Mesenchymal stem cell (in vitro differentiated cells and primary cell): ENCODE measurements around the gene PLEKHO2.

Source experiments
- DNase-seq: peaks from one replicate; pipeline ENCODE4 v3.0.0-alpha.2; 2013
- H2AFZ ChIP-seq: one replicate; pipeline ENCODE4 v1.6.1; 2013; ENCODE audit warnings: low read depth, mild to moderate bottlenecking, control low read depth, inconsistent platforms, low read length, moderate library complexity
- H2AK5ac ChIP-seq: 2 replicates; pipeline ENCODE4 v1.6.1; 2013; ENCODE audit warnings: low read length, moderate library complexity, mild to moderate bottlenecking, inconsistent platforms; ENCODE audit not compliant: severe bottlenecking
- H2BK120ac ChIP-seq: one replicate; pipeline ENCODE4 v1.6.1; 2013; ENCODE audit warnings: low read depth, mild to moderate bottlenecking, inconsistent platforms, low read length, moderate library complexity
- H2BK12ac ChIP-seq, 2 experiments: one replicate each; pipeline ENCODE4 v1.6.1; 2013; ENCODE audit warnings: inconsistent platforms in 2 of 2, low read length in 2 of 2, mild to moderate bottlenecking in 2 of 2, moderate library complexity in 2 of 2, control low read depth in 1 of 2
- H2BK15ac ChIP-seq: one replicate; pipeline ENCODE4 v1.6.1; 2013; ENCODE audit warnings: mild to moderate bottlenecking, low read depth, inconsistent platforms; ENCODE audit not compliant: poor library complexity, severe bottlenecking
- H2BK5ac ChIP-seq: 2 replicates; pipeline ENCODE4 v1.6.1; 2013; ENCODE audit warnings: low read depth, mild to moderate bottlenecking, low read length, control low read depth, inconsistent platforms; ENCODE audit not compliant: poor library complexity, severe bottlenecking
- H3K14ac ChIP-seq, 2 experiments: one replicate each; pipeline ENCODE4 v1.6.1; 2013; ENCODE audit warnings: inconsistent platforms in 2 of 2, low read length in 2 of 2, control low read depth in 1 of 2, mild to moderate bottlenecking in 1 of 2, moderate library complexity in 1 of 2
- H3K18ac ChIP-seq, 2 experiments: one replicate each; pipeline ENCODE4 v1.6.1; 2013; ENCODE audit warnings: inconsistent platforms in 2 of 2, low read length in 2 of 2, control low read depth in 1 of 2, low read depth in 1 of 2, mild to moderate bottlenecking in 1 of 2
- H3K23ac ChIP-seq, 2 experiments: one replicate each; pipeline ENCODE4 v1.6.1; 2013; ENCODE audit warnings: inconsistent platforms in 2 of 2, low read length in 2 of 2, mild to moderate bottlenecking in 2 of 2, moderate library complexity in 2 of 2, control low read depth in 1 of 2
- H3K27ac ChIP-seq: 2 replicates; pipeline ENCODE4 v1.5.1; 2013; ENCODE audit warnings: mild to moderate bottlenecking, moderate library complexity, low read length, control low read depth, inconsistent platforms; ENCODE audit not compliant: poor library complexity, severe bottlenecking
- H3K27me3 ChIP-seq, 2 experiments: 2 replicates each; pipeline versions ENCODE4 v1.6.1 to v1.7.0; 2013; ENCODE audit warnings: low read length in 2 of 2, mild to moderate bottlenecking in 2 of 2, moderate library complexity in 2 of 2, control low read depth in 1 of 2, inconsistent platforms in 1 of 2; ENCODE audit not compliant: control insufficient read depth in 1 of 2, insufficient read depth in 1 of 2
- H3K36me3 ChIP-seq, 2 experiments: 2 replicates each; pipeline versions ENCODE4 v1.6.1 to v1.7.0; 2013; ENCODE audit warnings: low read length in 2 of 2, control low read depth in 1 of 2, inconsistent platforms in 1 of 2, low read depth in 1 of 2, mild to moderate bottlenecking in 1 of 2; ENCODE audit not compliant: insufficient read depth in 2 of 2, control insufficient read depth in 1 of 2
- H3K4ac ChIP-seq, 2 experiments: one replicate each; pipeline ENCODE4 v1.6.1; 2013; ENCODE audit warnings: inconsistent platforms in 2 of 2, low read length in 2 of 2, mild to moderate bottlenecking in 2 of 2, moderate library complexity in 2 of 2, control low read depth in 1 of 2, low read depth in 1 of 2
- H3K4me1 ChIP-seq: 2 replicates; pipeline ENCODE4 v1.6.1; 2013; ENCODE audit warnings: low read depth, low read length, control low read depth; ENCODE audit not compliant: control insufficient read depth, insufficient read depth
- H3K4me2 ChIP-seq: 2 replicates; pipeline ENCODE4 v1.6.1; 2013; ENCODE audit warnings: low read length, mild to moderate bottlenecking, inconsistent platforms; ENCODE audit not compliant: poor library complexity, severe bottlenecking
- H3K4me3 ChIP-seq, 2 experiments: 2 replicates each; pipeline versions ENCODE4 v1.5.1 to v1.7.0; 2013; ENCODE audit warnings: low read length in 2 of 2, mild to moderate bottlenecking in 2 of 2, control low read depth in 1 of 2, low read depth in 1 of 2; ENCODE audit not compliant: insufficient read depth in 1 of 2
- H3K79me1 ChIP-seq: replicated peaks from 2 replicates; pipeline ENCODE4 v1.6.1; 2013; ENCODE audit warnings: mild to moderate bottlenecking, control low read depth, low read length, inconsistent platforms; ENCODE audit not compliant: poor library complexity, severe bottlenecking
- H3K9ac ChIP-seq: 2 replicates; pipeline ENCODE4 v1.7.0; 2013; ENCODE audit warnings: mild to moderate bottlenecking, low read length, moderate library complexity
- H3K9me3 ChIP-seq: 2 replicates; pipeline ENCODE4 v1.7.0; 2013; ENCODE audit warnings: mild to moderate bottlenecking, low read length; ENCODE audit not compliant: control insufficient read depth
- H4K8ac ChIP-seq: one replicate; pipeline ENCODE4 v1.6.1; 2013; ENCODE audit warnings: inconsistent platforms, mild to moderate bottlenecking, low read length, moderate library complexity
- H4K91ac ChIP-seq: one replicate; pipeline ENCODE4 v1.6.1; 2013; ENCODE audit warnings: mild to moderate bottlenecking, low read length, inconsistent platforms
- WGBS: methylation state at CpG from one replicate; pipeline ENCODE4 v1.1.7; 2013; ENCODE audit warnings: mixed read lengths; 5-methylcytosine and 5-hydroxymethylcytosine counted together

Gene PLEKHO2

GRCh38 chr15:64901914-64902313 lies 60.2 kb downstream of the PLEKHO2 start:
- Histone ChIP-seq H3K4ac (no peak overlapping the region), H3K4me2 (no peak overlapping the region), H3K18ac (no peak overlapping the region), H3K4me1 (peaks cover 13% of the 10 kb centered on the region), H3K79me1 (no peaks in the 10 kb centered on the region), H2BK15ac (no peak overlapping the region), H3K9me3 (peaks cover 14% of the 10 kb centered on the region), H2AFZ (no peak overlapping the region), H2AK5ac (no peak overlapping the region), H3K27me3 (no peaks in the 10 kb centered on the region), H2BK12ac (no peak overlapping the region), H3K14ac (no peak overlapping the region), H3K36me3 (no peaks in the 10 kb centered on the region), H4K8ac (no peak overlapping the region), H3K27ac (no peak overlapping the region), H2BK120ac (no peak overlapping the region), H2BK5ac (no peak overlapping the region), H3K23ac (no peak overlapping the region), H4K91ac (no peak overlapping the region), H3K4me3 (no peak overlapping the region), H3K9ac (no peak overlapping the region)
- no peak for DNase-seq
- 100% methylated on average over 1 of the region's 2 CpGs for WGBS

- no peak overlapping the region for H2BK12ac ChIP-seq
- no peaks in the 10 kb centered on the region for H3K27me3 ChIP-seq
- H3K36me3 ChIP-seq, result no peaks in the 10 kb centered on the region
- no peak overlapping the region for H3K14ac ChIP-seq
- no peak overlapping the region for H3K4me3 ChIP-seq
- H3K23ac ChIP-seq, result no peak overlapping the region
- WGBS, result 100% methylated on average over 2 of the region's 4 CpGs
- H3K18ac ChIP-seq, result no peak overlapping the region
- no peaks in the 10 kb centered on the region for H3K79me1 ChIP-seq
- no peak overlapping the region for H2BK15ac ChIP-seq
- H4K91ac ChIP-seq, result no peak overlapping the region
- no peak overlapping the region for H4K8ac ChIP-seq
- no peak overlapping the region for H2AK5ac ChIP-seq
- no peak for DNase-seq
- no peak overlapping the region for H3K4ac ChIP-seq
- no peak overlapping the region for H3K4me2 ChIP-seq
- peaks cover 6% of the 10 kb centered on the region for H3K4me1 ChIP-seq
- no peak overlapping the region for H2BK5ac ChIP-seq
- H3K9me3 ChIP-seq, result peaks cover 14% of the 10 kb centered on the region
- no peak overlapping the region for H3K9ac ChIP-seq
- H2BK120ac ChIP-seq, result no peak overlapping the region
- H2AFZ ChIP-seq, result no peak overlapping the region
- H3K27ac ChIP-seq, result no peak overlapping the region
Measured at GRCh38 chr15:64902863-64903262, 61.1 kb downstream of the PLEKHO2 start.

- Histone ChIP-seq H2BK5ac (no peak overlapping the region), H3K4me2 (no peak overlapping the region), H3K27me3 (no peaks in the 10 kb centered on the region), H2BK12ac (peak overlapping the region in 1 of 2 experiments; percentile 25), H3K4ac (no peak overlapping the region), H3K4me3 (no peak overlapping the region), H2AK5ac (no peak overlapping the region), H3K9ac (no peak overlapping the region), H2BK15ac (no peak overlapping the region), H3K36me3 (no peaks in the 10 kb centered on the region), H3K4me1 (peaks cover 4% of the 10 kb centered on the region), H3K14ac (no peak overlapping the region), H4K91ac (no peak overlapping the region), H3K9me3 (peaks cover 14% of the 10 kb centered on the region), H3K79me1 (no peaks in the 10 kb centered on the region), H3K27ac (no peak overlapping the region), H3K18ac (no peak overlapping the region), H2BK120ac (no peak overlapping the region), H2AFZ (no peak overlapping the region), H3K23ac (no peak overlapping the region), H4K8ac (no peak overlapping the region)
- no peak for DNase-seq
- 83% methylated on average over 4 of the region's 4 CpGs for WGBS
Measured at GRCh38 chr15:64903326-64903950, 61.7 kb downstream of the PLEKHO2 start.

- WGBS, result 96% methylated on average over 3 of the region's 4 CpGs
- no peak overlapping the region for H2AK5ac ChIP-seq
- no peak overlapping the region for H2AFZ ChIP-seq
- no peak overlapping the region for H3K9ac ChIP-seq
- no peaks in the 10 kb centered on the region for H3K36me3 ChIP-seq
- no peak overlapping the region for H3K4me3 ChIP-seq
- no peak for DNase-seq
- peak overlapping the region; percentile 80 for H4K91ac ChIP-seq
- H3K4ac ChIP-seq, result no peak overlapping the region
- peak overlapping the region in 1 of 2 experiments; percentile 52 for H3K18ac ChIP-seq
- H3K9me3 ChIP-seq, result peaks cover 14% of the 10 kb centered on the region
- no peak overlapping the region for H3K4me2 ChIP-seq
- H3K23ac ChIP-seq, result no peak overlapping the region
- no peak overlapping the region for H3K27ac ChIP-seq
- no peak overlapping the region for H2BK120ac ChIP-seq
- H3K79me1 ChIP-seq, result no peaks in the 10 kb centered on the region
- H3K27me3 ChIP-seq, result no peaks in the 10 kb centered on the region
- peak overlapping the region; percentile 41 for H4K8ac ChIP-seq
- H2BK5ac ChIP-seq, result no peak overlapping the region
- peak overlapping the region in 1 of 2 experiments; percentile 33 for H2BK12ac ChIP-seq
- H3K4me1 ChIP-seq, result peaks cover 3% of the 10 kb centered on the region
- peak overlapping the region in 1 of 2 experiments; percentile 19 for H3K14ac ChIP-seq
- no peak overlapping the region for H2BK15ac ChIP-seq
Measured at GRCh38 chr15:64904189-64904588, 62.5 kb downstream of the PLEKHO2 start.
